Right lobe of liver (tissue), 4 donors: ENCODE measurements around the gene LRMDA.

Experiments
- POLR2A ChIP-seq: fragments of 450-650 bp; IDR thresholded peaks from one replicate; pipeline ENCODE4 v1.6.1; 2017; ENCODE audit warnings: antibody characterized with exemption, mild to moderate bottlenecking
- TF ChIP-seq, protein P1 (sequence below), 4 donors: fragments of 200-600 bp in 3 of 4; fragments of 450-650 bp in 1 of 4; IDR thresholded peaks; one replicate each; pipeline versions ENCODE4 v1.5.1 to v1.8.0; 2016 to 2022; ENCODE audit warnings: antibody characterized with exemption in 4 of 4, mild to moderate bottlenecking in 2 of 4
- donor health status: DM: no; HTN: no; CAD: no.
- donor health status: DM: no; HTN: no; CAD: no.
- donor health status: DM: no; HTN: yes; CAD: no.

- TF ChIP-seq, protein P1, sequence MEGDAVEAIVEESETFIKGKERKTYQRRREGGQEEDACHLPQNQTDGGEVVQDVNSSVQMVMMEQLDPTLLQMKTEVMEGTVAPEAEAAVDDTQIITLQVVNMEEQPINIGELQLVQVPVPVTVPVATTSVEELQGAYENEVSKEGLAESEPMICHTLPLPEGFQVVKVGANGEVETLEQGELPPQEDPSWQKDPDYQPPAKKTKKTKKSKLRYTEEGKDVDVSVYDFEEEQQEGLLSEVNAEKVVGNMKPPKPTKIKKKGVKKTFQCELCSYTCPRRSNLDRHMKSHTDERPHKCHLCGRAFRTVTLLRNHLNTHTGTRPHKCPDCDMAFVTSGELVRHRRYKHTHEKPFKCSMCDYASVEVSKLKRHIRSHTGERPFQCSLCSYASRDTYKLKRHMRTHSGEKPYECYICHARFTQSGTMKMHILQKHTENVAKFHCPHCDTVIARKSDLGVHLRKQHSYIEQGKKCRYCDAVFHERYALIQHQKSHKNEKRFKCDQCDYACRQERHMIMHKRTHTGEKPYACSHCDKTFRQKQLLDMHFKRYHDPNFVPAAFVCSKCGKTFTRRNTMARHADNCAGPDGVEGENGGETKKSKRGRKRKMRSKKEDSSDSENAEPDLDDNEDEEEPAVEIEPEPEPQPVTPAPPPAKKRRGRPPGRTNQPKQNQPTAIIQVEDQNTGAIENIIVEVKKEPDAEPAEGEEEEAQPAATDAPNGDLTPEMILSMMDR (IDR thresholded peaks at IDR 0.05): no peak
- TF ChIP-seq POLR2A: no peak
Observed at GRCh38 chr10:76282061-76283025, 850.9 kb downstream of the LRMDA start.
